ENCODE results near the gene YIPF1. TPM values are rescaled to one million over a fixed set of nuclear protein-coding genes. Genes with fewer than 3 reads are reported as not detected.

YIPF1 gene
- total RNA-seq, 1 donor: 31.1 TPM

DNA sequence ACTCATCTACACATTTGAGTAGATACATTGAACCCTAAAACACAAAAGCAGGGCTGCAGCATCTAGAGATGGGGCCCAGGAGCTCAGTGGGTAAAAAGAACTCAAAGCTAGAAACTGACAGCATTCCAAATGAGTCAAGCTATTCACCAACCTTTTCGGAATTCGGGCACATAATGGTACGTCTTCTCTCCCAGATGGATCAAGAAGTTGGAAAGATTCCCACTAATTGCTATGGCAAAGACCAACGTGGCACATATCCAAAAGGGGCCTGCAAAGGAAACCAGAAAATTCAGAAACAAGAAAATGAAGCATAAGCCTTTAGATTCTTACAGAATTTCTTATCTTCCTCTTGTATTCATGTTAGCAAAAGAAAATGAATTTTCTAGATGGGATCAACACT lies 18.4 kb downstream of the YIPF1 start:
- no peak overlapping the region for H3K4me3 ChIP-seq (ENCODE audit: low read depth, low read length)
- TF ChIP-seq, protein P1, sequence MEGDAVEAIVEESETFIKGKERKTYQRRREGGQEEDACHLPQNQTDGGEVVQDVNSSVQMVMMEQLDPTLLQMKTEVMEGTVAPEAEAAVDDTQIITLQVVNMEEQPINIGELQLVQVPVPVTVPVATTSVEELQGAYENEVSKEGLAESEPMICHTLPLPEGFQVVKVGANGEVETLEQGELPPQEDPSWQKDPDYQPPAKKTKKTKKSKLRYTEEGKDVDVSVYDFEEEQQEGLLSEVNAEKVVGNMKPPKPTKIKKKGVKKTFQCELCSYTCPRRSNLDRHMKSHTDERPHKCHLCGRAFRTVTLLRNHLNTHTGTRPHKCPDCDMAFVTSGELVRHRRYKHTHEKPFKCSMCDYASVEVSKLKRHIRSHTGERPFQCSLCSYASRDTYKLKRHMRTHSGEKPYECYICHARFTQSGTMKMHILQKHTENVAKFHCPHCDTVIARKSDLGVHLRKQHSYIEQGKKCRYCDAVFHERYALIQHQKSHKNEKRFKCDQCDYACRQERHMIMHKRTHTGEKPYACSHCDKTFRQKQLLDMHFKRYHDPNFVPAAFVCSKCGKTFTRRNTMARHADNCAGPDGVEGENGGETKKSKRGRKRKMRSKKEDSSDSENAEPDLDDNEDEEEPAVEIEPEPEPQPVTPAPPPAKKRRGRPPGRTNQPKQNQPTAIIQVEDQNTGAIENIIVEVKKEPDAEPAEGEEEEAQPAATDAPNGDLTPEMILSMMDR (IDR thresholded peaks at IDR 0.05; ENCODE audit: insufficient read depth, low read depth, low read length): no peak
- DNase-seq (ENCODE audit: low read depth): no peak

DNA sequence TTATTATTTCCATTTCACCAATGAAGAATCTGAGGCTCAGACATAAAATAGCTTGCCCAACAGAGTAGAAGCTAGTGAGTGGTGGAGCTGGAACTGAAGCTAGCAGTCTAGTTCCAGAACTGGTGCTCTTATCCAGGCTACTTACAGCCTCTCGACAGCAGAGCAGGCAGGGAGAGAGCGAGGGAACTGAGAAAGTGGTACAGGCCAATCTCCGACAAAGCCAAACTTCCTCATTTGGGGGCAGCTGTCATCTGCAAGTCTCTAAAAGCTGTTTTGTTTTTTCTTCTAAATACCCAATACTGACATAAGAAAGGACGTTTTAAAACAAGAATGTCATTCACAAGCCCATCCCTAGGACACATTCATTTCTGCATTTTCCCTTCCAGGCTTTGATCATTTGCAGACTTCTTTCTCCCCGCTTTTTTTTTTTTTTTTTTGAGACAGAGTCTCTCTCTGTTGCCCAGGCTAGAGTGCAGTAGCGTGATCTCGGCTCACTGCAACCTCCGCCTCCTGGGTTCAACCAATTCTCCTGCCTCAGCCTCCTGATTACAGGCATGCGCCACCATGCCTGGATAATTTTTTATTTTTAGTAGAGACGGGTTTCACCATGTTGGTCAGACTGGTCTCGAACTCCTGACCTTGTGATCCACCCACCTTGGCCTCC lies 20.0 kb downstream of the YIPF1 start:
- TF ChIP-seq, protein P1 (IDR thresholded peaks at IDR 0.05; ENCODE audit: insufficient read depth, low read depth, low read length): no peak
- H3K4me3 ChIP-seq (ENCODE audit: low read depth, low read length): no peak overlapping the region
- DNase-seq (ENCODE audit: low read depth): no peak

DNA sequence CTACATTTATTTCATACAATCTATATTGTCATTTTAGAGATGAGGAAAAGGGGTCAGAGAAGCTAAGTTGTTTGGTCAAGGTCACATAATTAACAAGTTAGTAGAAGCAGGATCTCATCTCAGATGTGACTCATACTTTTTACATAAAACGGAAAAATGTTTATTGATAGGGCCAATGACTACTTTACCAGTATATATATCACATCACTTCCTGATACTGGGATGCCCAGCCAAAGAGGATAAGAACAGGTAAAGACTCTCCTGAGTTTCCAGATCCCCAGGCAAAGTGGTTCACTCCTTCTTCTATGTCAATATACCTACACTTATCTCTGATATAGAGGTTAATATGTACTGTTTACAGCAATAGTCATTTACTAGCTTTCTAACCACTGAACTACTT lies 21.0 kb downstream of the YIPF1 start:
- no peak for DNase-seq (ENCODE audit: low read depth)
- no peak overlapping the region for H3K4me3 ChIP-seq (ENCODE audit: low read depth, low read length)
- TF ChIP-seq, protein P1 (IDR thresholded peaks at IDR 0.05; ENCODE audit: insufficient read depth, low read depth, low read length): no peak

DNA sequence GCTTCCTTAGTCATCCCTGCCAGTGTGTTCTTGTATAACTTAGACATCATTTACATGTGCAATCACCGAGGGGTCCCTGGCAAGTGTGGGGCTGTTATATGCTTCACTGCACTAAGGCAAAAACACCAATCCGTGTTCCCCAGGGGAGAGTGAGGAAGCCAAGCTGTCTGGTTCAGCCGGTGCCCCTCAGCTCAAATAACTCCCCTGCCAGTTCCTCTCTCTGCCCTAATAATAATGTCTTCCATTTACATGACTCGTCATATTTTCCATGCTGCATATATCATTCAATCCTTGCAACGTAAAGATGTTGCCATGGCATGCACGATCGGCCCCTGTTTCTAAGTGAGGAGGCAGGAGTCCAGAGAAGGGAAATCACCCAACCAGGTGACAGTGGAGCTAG lies 27.1 kb downstream of the YIPF1 start:
- DNase-seq (ENCODE audit: low read depth): no peak
- H3K4me3 ChIP-seq (ENCODE audit: low read depth, low read length): no peak overlapping the region
- TF ChIP-seq, protein P1 (IDR thresholded peaks at IDR 0.05; ENCODE audit: insufficient read depth, low read depth, low read length): no peak

DNA sequence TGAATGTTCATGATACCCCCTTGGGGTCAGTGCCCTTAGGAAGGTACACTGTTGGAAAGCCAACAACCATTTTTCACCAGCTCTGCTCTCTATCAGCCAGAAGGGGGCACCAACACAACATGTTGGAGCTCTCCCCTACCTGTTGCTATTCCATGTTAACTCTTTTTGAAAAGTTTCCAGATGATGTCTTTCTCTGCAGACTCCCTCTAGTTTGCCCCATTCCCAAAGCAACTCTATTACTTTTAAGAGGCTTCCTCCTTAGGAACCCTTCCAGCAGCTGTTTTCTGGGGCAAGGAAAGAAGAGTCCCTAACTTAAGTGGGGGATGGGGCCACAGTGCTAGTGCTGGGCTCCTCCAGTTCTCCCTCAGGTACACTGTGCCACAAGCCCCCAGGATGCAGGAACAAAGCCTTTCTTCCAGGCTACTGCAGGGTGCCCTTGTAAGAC lies 28.6 kb downstream of the YIPF1 start:
- peak; percentile 57 for DNase-seq (ENCODE audit: low read depth)
- TF ChIP-seq, protein P1 (IDR thresholded peaks at IDR 0.05; ENCODE audit: insufficient read depth, low read depth, low read length): peak; percentile 87

DNA sequence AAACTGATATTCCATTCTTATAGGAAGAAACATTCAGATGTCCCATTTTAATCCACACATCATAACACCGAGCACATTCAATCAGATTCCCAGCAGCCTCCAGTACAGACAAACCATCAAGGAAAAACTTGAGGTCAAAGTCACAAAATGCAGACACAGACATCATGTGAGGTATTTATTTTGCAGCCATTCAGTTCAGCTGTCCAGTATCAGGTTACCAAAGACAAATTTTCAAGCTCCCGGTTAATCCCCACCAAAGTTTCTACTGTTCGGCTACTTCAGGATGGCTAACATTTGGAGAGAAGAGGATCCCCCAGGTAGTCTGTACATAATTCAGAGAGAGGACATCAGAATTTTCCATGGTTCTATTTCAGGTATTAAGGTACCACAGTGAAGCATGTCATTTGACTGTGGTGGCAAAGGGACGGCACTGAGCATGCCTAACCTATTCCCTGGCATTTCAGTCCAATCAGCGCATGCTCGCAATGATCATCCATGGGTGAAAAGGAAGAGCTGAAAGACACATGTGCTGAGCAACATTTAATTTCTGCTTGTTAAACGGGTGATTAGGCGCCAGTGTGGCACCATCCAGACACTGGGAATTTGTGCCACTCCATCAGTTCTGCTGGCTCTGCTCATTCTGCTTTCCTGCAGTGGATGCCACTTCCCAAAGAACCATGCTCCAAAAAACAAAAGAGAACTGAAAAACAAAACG lies 37.9 kb downstream of the YIPF1 start:
- no peak overlapping the region for H3K4me3 ChIP-seq (ENCODE audit: low read depth, low read length)
- no peak for DNase-seq (ENCODE audit: low read depth)
- TF ChIP-seq, protein P1 (IDR thresholded peaks at IDR 0.05; ENCODE audit: insufficient read depth, low read depth, low read length): no peak

More for the DNA sequence above, 28.6 kb downstream of the YIPF1 start:
- no peak overlapping the region for H3K4me3 ChIP-seq (ENCODE audit: low read depth, low read length)

Data from fibroblast of villous mesenchyme (primary cell).